Measurements from ENCODE around the gene DNAJC12. TPM values are rescaled to one million over a fixed set of nuclear protein-coding genes. Genes with fewer than 3 reads are reported as not detected.
"Not testable (repeated sequence)": the region's sequence is repeated elsewhere in the genome, so short reads cannot be mapped to it uniquely, and the experiment has no call there.

The DNAJC12 gene
- total RNA-seq, 2 experiments from 2014 or later = 12.8 to 19.4 TPM

- H3K9me3 ChIP-seq (ENCODE audit: low read length) = no peaks in the 10 kb centered on the region
- H3K36me3 ChIP-seq (ENCODE audit: insufficient read depth, low read length) = no peaks in the 10 kb centered on the region
- peaks cover 19% of the 10 kb centered on the region for H3K4me1 ChIP-seq (ENCODE audit: insufficient read depth, low read length, poor library complexity, severe bottlenecking)
- H3K27ac ChIP-seq (ENCODE audit: low read depth, low read length, poor library complexity, severe bottlenecking) = peak overlapping the region; percentile 86
- no peaks in the 10 kb centered on the region for H4K20me1 ChIP-seq (ENCODE audit: insufficient read depth, low read length)
- peak overlapping the region; percentile 87 for H3K4me2 ChIP-seq (ENCODE audit: low read length)
- peak overlapping the region; percentile 74 for H3K4me3 ChIP-seq (ENCODE audit: low read depth, low read length, poor library complexity, severe bottlenecking)
- CTCF ChIA-PET (ENCODE audit: unreplicated experiment) = no interaction called here
- H3K9me2 ChIP-seq (ENCODE audit: insufficient read depth, low read length) = no peaks in the 10 kb centered on the region
- peak; percentile 62 for DNase-seq (ENCODE audit: low spot score)
- no peak for TF ChIP-seq EZH2phosphoT487 (IDR thresholded peaks at IDR 0.05; ENCODE audit: borderline replicate concordance, low read depth, low read length)
- TF ChIP-seq, protein P1, sequence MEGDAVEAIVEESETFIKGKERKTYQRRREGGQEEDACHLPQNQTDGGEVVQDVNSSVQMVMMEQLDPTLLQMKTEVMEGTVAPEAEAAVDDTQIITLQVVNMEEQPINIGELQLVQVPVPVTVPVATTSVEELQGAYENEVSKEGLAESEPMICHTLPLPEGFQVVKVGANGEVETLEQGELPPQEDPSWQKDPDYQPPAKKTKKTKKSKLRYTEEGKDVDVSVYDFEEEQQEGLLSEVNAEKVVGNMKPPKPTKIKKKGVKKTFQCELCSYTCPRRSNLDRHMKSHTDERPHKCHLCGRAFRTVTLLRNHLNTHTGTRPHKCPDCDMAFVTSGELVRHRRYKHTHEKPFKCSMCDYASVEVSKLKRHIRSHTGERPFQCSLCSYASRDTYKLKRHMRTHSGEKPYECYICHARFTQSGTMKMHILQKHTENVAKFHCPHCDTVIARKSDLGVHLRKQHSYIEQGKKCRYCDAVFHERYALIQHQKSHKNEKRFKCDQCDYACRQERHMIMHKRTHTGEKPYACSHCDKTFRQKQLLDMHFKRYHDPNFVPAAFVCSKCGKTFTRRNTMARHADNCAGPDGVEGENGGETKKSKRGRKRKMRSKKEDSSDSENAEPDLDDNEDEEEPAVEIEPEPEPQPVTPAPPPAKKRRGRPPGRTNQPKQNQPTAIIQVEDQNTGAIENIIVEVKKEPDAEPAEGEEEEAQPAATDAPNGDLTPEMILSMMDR (conservative IDR thresholded peaks at IDR 0.05; ENCODE audit: low read length) = no peak
- TSS peak; percentile 60 for BruUV-seq (replicated peaks)
- intact Hi-C loops (cut with micrococcal nuclease; ENCODE audit: unreplicated experiment) = loop anchor here (1.0 kb wide), 1 partner anchor 10 kb away; no protein-coding TSS in a partner anchor
- H3K79me2 ChIP-seq (ENCODE audit: insufficient read depth, low read depth, low read length) = no peaks in the 10 kb centered on the region
- peak overlapping the region; percentile 88 for H2AFZ ChIP-seq (ENCODE audit: low read length)
- POLR2A ChIA-PET = interaction anchor here (0.6 to 1.0 kb wide), 3 partner anchors 14 to 327 kb away, joined by 3 read pairs; no protein-coding TSS in a partner anchor
Measured at GRCh38 chr10:67763499-67764011, 74.4 kb downstream of the DNAJC12 start.

DNA sequence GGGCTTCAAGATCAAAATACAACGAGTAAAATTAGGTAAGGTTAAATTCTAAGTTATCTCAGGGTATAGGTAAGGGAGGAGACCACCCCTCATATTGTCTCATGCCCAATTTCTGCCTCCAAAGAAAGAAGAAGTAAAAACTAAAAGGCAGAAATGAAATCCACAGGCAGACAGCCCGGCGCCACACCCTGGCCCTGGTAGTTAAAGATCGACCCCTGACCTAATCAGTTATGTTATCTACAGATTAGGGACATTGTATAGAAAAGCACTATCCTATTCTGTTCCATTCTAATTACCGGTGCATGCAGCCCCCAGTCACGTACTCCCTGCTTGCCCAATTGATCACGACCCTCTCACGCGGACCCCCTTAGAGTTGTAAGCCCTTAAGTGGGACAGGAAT, 75.4 kb downstream of the DNAJC12 start:
- BruUV-seq (replicated peaks); H3K79me2 ChIP-seq (ENCODE audit: insufficient read depth, low read depth, low read length); H3K36me3 ChIP-seq (ENCODE audit: insufficient read depth, low read length); H3K4me2 ChIP-seq (ENCODE audit: low read length); H3K27ac ChIP-seq (ENCODE audit: low read depth, low read length, poor library complexity, severe bottlenecking); intact Hi-C loops (cut with micrococcal nuclease; ENCODE audit: unreplicated experiment); DNase-seq (ENCODE audit: low spot score); H4K20me1 ChIP-seq (ENCODE audit: insufficient read depth, low read length); CTCF ChIA-PET (ENCODE audit: unreplicated experiment); H3K9me2 ChIP-seq (ENCODE audit: insufficient read depth, low read length); H3K9me3 ChIP-seq (ENCODE audit: low read length); H3K4me3 ChIP-seq (ENCODE audit: low read depth, low read length, poor library complexity, severe bottlenecking): not testable (repeated sequence)
- Histone ChIP-seq H3K4me1 (ENCODE audit: insufficient read depth, low read length, poor library complexity, severe bottlenecking) (peaks cover 19% of the 10 kb centered on the region), H2AFZ (ENCODE audit: low read length) (peak overlapping the region; percentile 88; the same call in 1 of the 2 replicates)
- POLR2A ChIA-PET = interaction anchor here (0.6 to 2.3 kb wide), 5 partner anchors 15 to 600 kb away, joined by 3 to 9 read pairs (median 4); partner anchors contain the start of gene CTNNA3

GRCh38 chr10:67760272-67760671, 77.7 kb downstream of the DNAJC12 start:
- Histone ChIP-seq H3K27ac (ENCODE audit: low read depth, low read length, poor library complexity, severe bottlenecking) (no peak overlapping the region), H3K4me1 (ENCODE audit: insufficient read depth, low read length, poor library complexity, severe bottlenecking) (peaks cover 12% of the 10 kb centered on the region), H3K9me2 (ENCODE audit: insufficient read depth, low read length) (no peaks in the 10 kb centered on the region), H3K4me3 (ENCODE audit: low read depth, low read length, poor library complexity, severe bottlenecking) (no peak overlapping the region), H2AFZ (ENCODE audit: low read length) (no peak overlapping the region), H4K20me1 (ENCODE audit: insufficient read depth, low read length) (no peaks in the 10 kb centered on the region), H3K9me3 (ENCODE audit: low read length) (no peaks in the 10 kb centered on the region), H3K79me2 (ENCODE audit: insufficient read depth, low read depth, low read length) (no peaks in the 10 kb centered on the region), H3K4me2 (ENCODE audit: low read length) (no peak overlapping the region), H3K36me3 (ENCODE audit: insufficient read depth, low read length) (no peaks in the 10 kb centered on the region)
- ChIA-PET POLR2A (interaction anchor here (0.6 to 2.3 kb wide), 7 partner anchors 10 to 889 kb away, joined by 3 to 9 read pairs (median 3); partner anchors contain the start of gene CTNNA3), CTCF (ENCODE audit: unreplicated experiment) (no interaction called here)
- no peak for DNase-seq (ENCODE audit: low spot score)
- BruUV-seq (replicated peaks) = no TSS peak
- intact Hi-C loops (cut with micrococcal nuclease; ENCODE audit: unreplicated experiment) = no loop called here
- TF ChIP-seq, protein P1 (conservative IDR thresholded peaks at IDR 0.05; ENCODE audit: low read length) = no peak
- no peak for TF ChIP-seq EZH2phosphoT487 (IDR thresholded peaks at IDR 0.05; ENCODE audit: borderline replicate concordance, low read depth, low read length)

Small RNAs within 50 kb of the gene (small RNA-seq; reads per million reads assigned to genes)
- gene RN7SL394P = not detected
- not detected for gene RNU6-1250P
- not detected for gene RNU6-523P

Other genes starting within 250 kb of the DNAJC12 start
- not detected in 2 replicates for gene CTNNA3, start 142.0 kb downstream of the DNAJC12 start, total RNA-seq (2014; rRNA removed; shearing (Covaris generic))
- 0.68 TPM in 1 of 2 replicates, not detected in the other for gene CTNNA3, start 142.0 kb downstream of the DNAJC12 start, total RNA-seq (2022)
- 18.0 and 20.4 TPM in 2 replicates for gene SIRT1, start 46.5 kb upstream of the DNAJC12 start, total RNA-seq (2014; rRNA removed; shearing (Covaris generic))
- 35.8 and 39.2 TPM in 2 replicates for gene SIRT1, start 46.5 kb upstream of the DNAJC12 start, total RNA-seq (2022)
- gene HERC4, start 237.1 kb upstream of the DNAJC12 start, total RNA-seq (2014; rRNA removed; shearing (Covaris generic)) = 34.2 and 36.1 TPM in 2 replicates
- gene HERC4, start 237.1 kb upstream of the DNAJC12 start, total RNA-seq (2022) = 72.6 and 77.4 TPM in 2 replicates

Measured in OCI-LY7 (cell line).